ENCODE results near the gene RNF25.

RNF25 gene

GRCh38 chr2:218671654-218672566, at the start of gene RNF25, which contains the start of gene STK36:
RNF25 (minus strand) TSS chr2:218672002; CDS start chr2:218671970, 32 bp downstream.
STK36 (plus strand) TSS chr2:218672086; CDS start chr2:218672830, 744 bp downstream.
- Mint-ChIP-seq H3K4me1 (peaks cover 33% of the 10 kb centered on the region), H3K27me3 (no peaks in the 10 kb centered on the region), H3K4me3 (peak within 1 kb of the TSS; percentile 97 to 100), H3K27ac (peak within 1 kb of the TSS; percentile 97 to 98), H3K9me3 (no peaks in the 10 kb centered on the region)
- ATAC-seq (peak; percentile 99), DNase-seq (peak; percentile 74 to 83)

GRCh38 chr2:218721488-218721887, 49.7 kb upstream of the RNF25 start:
- no peak overlapping the region for H3K4me3 Mint-ChIP-seq
- H3K27ac Mint-ChIP-seq = no peak overlapping the region
- H3K4me1 Mint-ChIP-seq = peaks cover 35% of the 10 kb centered on the region
- H3K27me3 Mint-ChIP-seq = no peaks in the 10 kb centered on the region
- DNase-seq = no peak
- ATAC-seq = no peak
- H3K9me3 Mint-ChIP-seq = peaks cover 0 to 4% of the 10 kb centered on the region in 2 donors

- Mint-ChIP-seq H3K27ac (no peak overlapping the region), H3K4me3 (no peak overlapping the region), H3K27me3 (no peaks in the 10 kb centered on the region), H3K9me3 (no peaks in the 10 kb centered on the region), H3K4me1 (peaks cover 35% of the 10 kb centered on the region)
- ATAC-seq = no peak
- DNase-seq = no peak
These were observed 48.5 kb upstream of the RNF25 start for GRCh38 chr2:218720048-218721041.

- Mint-ChIP-seq H3K27ac (no peak overlapping the region), H3K27me3 (no peaks in the 10 kb centered on the region), H3K9me3 (no peaks in the 10 kb centered on the region), H3K4me1 (peaks cover 35% of the 10 kb centered on the region), H3K4me3 (no peak overlapping the region)
- ATAC-seq = no peak
- DNase-seq = no peak
These were observed 47.7 kb upstream of the RNF25 start for GRCh38 chr2:218719457-218719856.

GRCh38 chr2:218718058-218718457, 46.3 kb upstream of the RNF25 start:
- no peak overlapping the region for H3K4me3 Mint-ChIP-seq
- H3K9me3 Mint-ChIP-seq = no peaks in the 10 kb centered on the region
- no peak overlapping the region for H3K27ac Mint-ChIP-seq
- ATAC-seq (no peak), DNase-seq (no peak)
- peaks cover 38% of the 10 kb centered on the region for H3K4me1 Mint-ChIP-seq
- no peaks in the 10 kb centered on the region for H3K27me3 Mint-ChIP-seq

- no peak overlapping the region for H3K27ac Mint-ChIP-seq
- H3K9me3 Mint-ChIP-seq = no peaks in the 10 kb centered on the region
- H3K4me1 Mint-ChIP-seq = peaks cover 32% of the 10 kb centered on the region
- ATAC-seq (no peak), DNase-seq (no peak)
- no peaks in the 10 kb centered on the region for H3K27me3 Mint-ChIP-seq
- no peak overlapping the region for H3K4me3 Mint-ChIP-seq
These were observed 45.5 kb upstream of the RNF25 start for GRCh38 chr2:218717262-218717661.

GRCh38 chr2:218716070-218716469, 44.3 kb upstream of the RNF25 start:
- Mint-ChIP-seq H3K9me3 (no peaks in the 10 kb centered on the region), H3K27me3 (no peaks in the 10 kb centered on the region), H3K4me3 (no peak overlapping the region), H3K4me1 (peaks cover 34% of the 10 kb centered on the region), H3K27ac (no peak overlapping the region)
- ATAC-seq = no peak
- no peak for DNase-seq

GRCh38 chr2:218713922-218714321, 42.1 kb upstream of the RNF25 start:
- Mint-ChIP-seq H3K9me3 (no peaks in the 10 kb centered on the region), H3K27ac (no peak overlapping the region), H3K27me3 (no peaks in the 10 kb centered on the region), H3K4me3 (no peak overlapping the region), H3K4me1 (peaks cover 29% of the 10 kb centered on the region)
- ATAC-seq (no peak), DNase-seq (no peak)

GRCh38 chr2:218711550-218711929, 39.7 kb upstream of the RNF25 start:
- H3K4me3 Mint-ChIP-seq = peak overlapping the region; percentile 93 to 100
- H3K27me3 Mint-ChIP-seq = no peaks in the 10 kb centered on the region
- ATAC-seq = no peak
- no peaks in the 10 kb centered on the region for H3K9me3 Mint-ChIP-seq
- no peak for DNase-seq
- peaks cover 18% of the 10 kb centered on the region for H3K4me1 Mint-ChIP-seq
- H3K27ac Mint-ChIP-seq = peak overlapping the region; percentile 27 to 91

- peak within 1 kb of the TSS; percentile 87 to 91 for H3K27ac Mint-ChIP-seq
- ATAC-seq (peak; percentile 98), DNase-seq (peak; percentile 98)
- H3K27me3 Mint-ChIP-seq = no peaks in the 10 kb centered on the region
- H3K9me3 Mint-ChIP-seq = no peaks in the 10 kb centered on the region
- H3K4me1 Mint-ChIP-seq = peaks cover 18% of the 10 kb centered on the region
- peak within 1 kb of the TSS; percentile 93 to 100 for H3K4me3 Mint-ChIP-seq
These were observed 39.1 kb upstream of the RNF25 start, which contains the start of gene TTLL4 for GRCh38 chr2:218710687-218711549. TTLL4 (plus strand) TSS chr2:218710835; CDS start chr2:218737677, 26,842 bp downstream.

GRCh38 chr2:218710334-218710686, 38.5 kb upstream of the RNF25 start:
- Mint-ChIP-seq H3K27ac (peak overlapping the region in 1 of 2 donors; percentile 87), H3K4me3 (peak overlapping the region; percentile 93 to 100), H3K4me1 (peaks cover 18% of the 10 kb centered on the region), H3K27me3 (no peaks in the 10 kb centered on the region), H3K9me3 (no peaks in the 10 kb centered on the region)
- no peak for ATAC-seq
- DNase-seq = no peak

GRCh38 chr2:218709908-218710307, 38.1 kb upstream of the RNF25 start:
- Mint-ChIP-seq H3K4me3 (peak overlapping the region; percentile 93 to 100), H3K27me3 (no peaks in the 10 kb centered on the region), H3K9me3 (no peaks in the 10 kb centered on the region), H3K27ac (no peak overlapping the region), H3K4me1 (peaks cover 18% of the 10 kb centered on the region)
- no peak for ATAC-seq
- DNase-seq = no peak

- peaks cover 9% of the 10 kb centered on the region for H3K4me1 Mint-ChIP-seq
- no peaks in the 10 kb centered on the region for H3K9me3 Mint-ChIP-seq
- no peak overlapping the region for H3K27ac Mint-ChIP-seq
- ATAC-seq = no peak
- H3K27me3 Mint-ChIP-seq = no peaks in the 10 kb centered on the region
- no peak for DNase-seq
- H3K4me3 Mint-ChIP-seq = no peak overlapping the region
These were observed 36.3 kb upstream of the RNF25 start for GRCh38 chr2:218708086-218708485.

- ATAC-seq (no peak), DNase-seq (no peak)
- Mint-ChIP-seq H3K4me1 (no peaks in the 10 kb centered on the region), H3K27ac (no peak overlapping the region), H3K9me3 (no peaks in the 10 kb centered on the region), H3K4me3 (no peak overlapping the region), H3K27me3 (no peaks in the 10 kb centered on the region)
These were observed 31.5 kb upstream of the RNF25 start for GRCh38 chr2:218703341-218703740.

GRCh38 chr2:218701806-218702205, 30.0 kb upstream of the RNF25 start:
- no peaks in the 10 kb centered on the region for H3K9me3 Mint-ChIP-seq
- DNase-seq (no peak), ATAC-seq (no peak)
- H3K27ac Mint-ChIP-seq = peak overlapping the region; percentile 23 to 59
- H3K27me3 Mint-ChIP-seq = no peaks in the 10 kb centered on the region
- no peak overlapping the region for H3K4me3 Mint-ChIP-seq
- no peaks in the 10 kb centered on the region for H3K4me1 Mint-ChIP-seq
